Suprapubic skin (tissue), 3 donors: ENCODE data around the gene ARHGAP10.

Experiments used
- CTCF ChIP-seq, 2 donors: fragments of 200-600 bp in 1 of 2; fragments of 450-650 bp in 1 of 2; sonication (generic) in 1 of 2; IDR thresholded peaks; one replicate each; pipeline ENCODE4 v1.5.1; 2016 to 2019; ENCODE audit warnings: antibody characterized with exemption in 2 of 2, mild to moderate bottlenecking in 1 of 2, moderate library complexity in 1 of 2
- POLR2AphosphoS5 ChIP-seq, 3 donors: sonication (generic); formaldehyde crosslinking; IDR thresholded peaks; one replicate each; pipeline ENCODE4 v1.6.1; 2017; ENCODE audit warnings: antibody characterized with exemption in 3 of 3

GRCh38 chr4:147733716-147734344, 1.9 kb downstream of the ARHGAP10 start:
- TF ChIP-seq CTCF (IDR thresholded peaks at IDR 0.05): no peak
- TF ChIP-seq POLR2AphosphoS5 (IDR thresholded peaks at IDR 0.05): no peak
